MM.1S (cell line): ENCODE results near the gene VAV2.

Source experiments
- CTCF ChIP-seq: fragments of 300-600 bp; sonication (generic); IDR thresholded peaks from 2 replicates; pipeline ENCODE4 v1.5.1; 2016; ENCODE audit warnings: antibody characterized with exemption, low read length, mixed read lengths
- EZH2 ChIP-seq: fragments of 300-600 bp; sonication (generic); optimal IDR thresholded peaks from 2 replicates; pipeline ENCODE3; 2017; ENCODE audit warnings: low read depth, mild to moderate bottlenecking, antibody characterized with exemption, low read length, mixed read lengths

GRCh38 chr9:134037641-134038040 is 45.5 kb upstream of the VAV2 start:
- TF ChIP-seq CTCF, result no peak
- TF ChIP-seq EZH2, result no peak
